H1 (cell line): ENCODE data around the gene SV2C. TPM values are rescaled to one million over a fixed set of nuclear protein-coding genes. Genes with fewer than 3 reads are reported as not detected.

Source experiments
- CEBPB ChIP-seq: IDR thresholded peaks from 2 replicates; pipeline ENCODE4 v1.6.1; 2012; ENCODE audit warnings: low read depth, low read length
- CHD7 ChIP-seq: fragments of 300-600 bp; sonication (generic); IDR thresholded peaks from 2 replicates; pipeline ENCODE4 v1.7.1; 2012; ENCODE audit warnings: low read length, moderate library complexity, mild to moderate bottlenecking, inconsistent platforms; ENCODE audit not compliant: insufficient replicate concordance
- NANOG ChIP-seq: IDR thresholded peaks from 2 replicates; pipeline ENCODE4 v1.6.1; 2011; ENCODE audit warnings: low read length, low read depth, mild to moderate bottlenecking, inconsistent platforms; ENCODE audit not compliant: insufficient read depth, poor library complexity, severe bottlenecking
- RXRA ChIP-seq: IDR thresholded peaks from 2 replicates; pipeline ENCODE4 v1.6.1; 2011; ENCODE audit warnings: low read depth, mild to moderate bottlenecking, low read length, moderate library complexity; ENCODE audit not compliant: insufficient read depth
- TAF1 ChIP-seq: IDR thresholded peaks from 2 replicates; pipeline ENCODE4 v1.6.1; 2011; ENCODE audit warnings: mild to moderate bottlenecking, low read depth, low read length
- ZNF274 ChIP-seq: IDR thresholded peaks from 2 replicates; pipeline ENCODE4 v1.7.0; 2012; ENCODE audit warnings: low read length, borderline replicate concordance; ENCODE audit errors: extremely low read depth
- polyA plus RNA-seq, 7 experiments: library from polyadenylated mRNA; depleted of rRNA in 3 of 7; stranded (reverse) in 5 of 7; unstranded in 2 of 7; fragments of >200 nt in 5 of 7; fragments of 200-250 nt in 2 of 7; gene quantifications; 1 replicate in 5 of 7; 2 replicates in 1 of 7; 4 replicates in 1 of 7; pipeline versions ENCODE4 v1.2.1 to v1.2.3, GENCODE V29; 2011 to 2013; ENCODE audit warnings: missing spikeins in 2 of 7, mixed read lengths in 2 of 7
- total RNA-seq: library from RNA; stranded (reverse); fragmentation: NEBNext Ultra II Directional; extraction: Animal tissue kit (Norgen Biotek cat#: 25700); gene quantifications from 2 replicates; pipeline ENCODE4 v1.2.1, GENCODE V29; 2021
- TF ChIP-seq, protein P1 (sequence below): IDR thresholded peaks from 2 replicates; pipeline ENCODE4 v1.6.1; 2012; ENCODE audit warnings: inconsistent platforms

SV2C gene
- total and polyA plus RNA-seq, 2 of the 8 experiments (the other 6 are each of a cell fraction or from before 2014, with no cell fraction given) = 0.08 to 0.24 TPM

DNA sequence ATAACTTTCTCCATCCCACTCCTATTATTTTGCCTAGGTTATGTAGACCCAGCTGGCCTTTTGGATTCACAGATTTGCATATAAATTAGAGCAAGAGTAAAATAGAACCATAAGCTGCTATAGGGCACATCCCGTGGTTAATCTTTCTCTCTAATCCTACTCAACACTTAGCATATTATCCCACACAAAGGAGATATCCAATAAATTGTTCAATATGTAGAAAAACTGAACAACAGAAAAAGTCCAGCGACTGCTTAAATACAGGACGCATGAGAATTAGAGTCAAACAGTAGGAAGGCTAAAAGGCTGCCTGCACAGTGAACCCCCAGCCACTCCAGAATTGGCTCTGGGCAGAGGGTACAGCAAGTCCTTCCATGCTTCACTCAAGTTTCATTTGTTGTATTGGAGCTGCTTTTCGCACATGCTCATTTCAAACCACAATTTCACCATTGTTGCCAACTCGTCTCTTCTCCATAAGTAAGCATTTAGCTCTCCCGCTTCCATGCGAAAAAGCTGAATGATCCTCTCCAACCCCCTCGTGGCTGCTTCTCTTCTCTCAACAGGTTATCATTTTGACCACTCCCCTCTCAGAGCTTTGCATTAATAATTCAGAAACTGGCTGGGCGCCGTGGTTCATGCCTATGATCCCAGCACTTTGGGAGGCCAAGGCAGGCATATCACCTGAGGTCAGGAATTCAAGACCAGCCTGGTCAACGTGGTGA lies 305.8 kb downstream of the SV2C start (continued):
- no peak for TF ChIP-seq CHD7
- TF ChIP-seq, protein P1, sequence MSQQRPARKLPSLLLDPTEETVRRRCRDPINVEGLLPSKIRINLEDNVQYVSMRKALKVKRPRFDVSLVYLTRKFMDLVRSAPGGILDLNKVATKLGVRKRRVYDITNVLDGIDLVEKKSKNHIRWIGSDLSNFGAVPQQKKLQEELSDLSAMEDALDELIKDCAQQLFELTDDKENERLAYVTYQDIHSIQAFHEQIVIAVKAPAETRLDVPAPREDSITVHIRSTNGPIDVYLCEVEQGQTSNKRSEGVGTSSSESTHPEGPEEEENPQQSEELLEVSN = no peak
- no peak for TF ChIP-seq TAF1
- no peak for TF ChIP-seq RXRA
- TF ChIP-seq ZNF274 = no peak
- no peak for TF ChIP-seq NANOG
- no peak for TF ChIP-seq CEBPB
- TF ChIP-seq, all 59 proteins: peak for 0
